ENCODE data around the gene TMEM178A.

The TMEM178A gene

GRCh38 chr2:39631718-39632117 lies 34.0 kb upstream of the TMEM178A start:
- TF ChIP-seq POLR2AphosphoS5 (IDR thresholded peaks at IDR 0.05; ENCODE audit: low read depth, low read length) = no peak
- no peak for TF ChIP-seq POLR2A (IDR thresholded peaks at IDR 0.05; ENCODE audit: low read depth, low read length)
- TF ChIP-seq TAF1 (IDR thresholded peaks at IDR 0.05; ENCODE audit: borderline replicate concordance, low read depth, low read length) = no peak
- no peak for DNase-seq (ENCODE audit: insufficient read length)
- FAIRE-seq = no peak

- FAIRE-seq (no peak), DNase-seq (ENCODE audit: insufficient read length) (no peak)
- TF ChIP-seq POLR2AphosphoS5 (IDR thresholded peaks at IDR 0.05; ENCODE audit: low read depth, low read length) (no peak), POLR2A (IDR thresholded peaks at IDR 0.05; ENCODE audit: low read depth, low read length) (no peak), TAF1 (IDR thresholded peaks at IDR 0.05; ENCODE audit: borderline replicate concordance, low read depth, low read length) (no peak)
Measured at GRCh38 chr2:39632876-39633275, 32.8 kb upstream of the TMEM178A start.

- FAIRE-seq = no peak
- TF ChIP-seq TAF1 (IDR thresholded peaks at IDR 0.05; ENCODE audit: borderline replicate concordance, low read depth, low read length) (no peak), POLR2AphosphoS5 (IDR thresholded peaks at IDR 0.05; ENCODE audit: low read depth, low read length) (no peak), POLR2A (IDR thresholded peaks at IDR 0.05; ENCODE audit: low read depth, low read length) (no peak)
- DNase-seq (ENCODE audit: insufficient read length) = no peak
Measured at GRCh38 chr2:39636306-39636705, 29.4 kb upstream of the TMEM178A start.

DNA sequence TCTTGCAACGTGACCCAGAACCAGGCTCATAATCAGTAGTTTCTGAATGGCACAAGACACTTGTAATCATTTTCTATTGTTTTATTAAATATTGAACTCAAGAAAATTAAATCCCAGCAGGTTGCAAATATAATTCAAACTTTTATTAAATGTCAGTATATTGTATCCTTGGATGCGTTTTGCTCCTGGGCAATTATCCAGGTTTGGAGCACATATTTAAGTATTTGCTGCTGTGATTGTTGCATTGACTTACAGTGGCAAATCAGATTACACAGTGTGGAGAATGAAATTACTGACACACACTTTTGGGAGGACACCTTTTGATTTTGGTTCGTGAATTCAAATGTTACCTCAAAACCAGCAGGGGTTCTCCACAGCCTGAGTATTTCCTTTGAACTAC lies 27.1 kb upstream of the TMEM178A start:
- DNase-seq (ENCODE audit: insufficient read length) = no peak
- FAIRE-seq = no peak
- no peak for TF ChIP-seq POLR2A (IDR thresholded peaks at IDR 0.05; ENCODE audit: low read depth, low read length)
- no peak for TF ChIP-seq POLR2AphosphoS5 (IDR thresholded peaks at IDR 0.05; ENCODE audit: low read depth, low read length)
- no peak for TF ChIP-seq TAF1 (IDR thresholded peaks at IDR 0.05; ENCODE audit: borderline replicate concordance, low read depth, low read length)

- DNase-seq (ENCODE audit: insufficient read length) (no peak), FAIRE-seq (no peak)
- TF ChIP-seq TAF1 (IDR thresholded peaks at IDR 0.05; ENCODE audit: borderline replicate concordance, low read depth, low read length) (no peak), POLR2A (IDR thresholded peaks at IDR 0.05; ENCODE audit: low read depth, low read length) (no peak), POLR2AphosphoS5 (IDR thresholded peaks at IDR 0.05; ENCODE audit: low read depth, low read length) (no peak)
Measured at GRCh38 chr2:39640107-39640506, 25.6 kb upstream of the TMEM178A start.

DNA sequence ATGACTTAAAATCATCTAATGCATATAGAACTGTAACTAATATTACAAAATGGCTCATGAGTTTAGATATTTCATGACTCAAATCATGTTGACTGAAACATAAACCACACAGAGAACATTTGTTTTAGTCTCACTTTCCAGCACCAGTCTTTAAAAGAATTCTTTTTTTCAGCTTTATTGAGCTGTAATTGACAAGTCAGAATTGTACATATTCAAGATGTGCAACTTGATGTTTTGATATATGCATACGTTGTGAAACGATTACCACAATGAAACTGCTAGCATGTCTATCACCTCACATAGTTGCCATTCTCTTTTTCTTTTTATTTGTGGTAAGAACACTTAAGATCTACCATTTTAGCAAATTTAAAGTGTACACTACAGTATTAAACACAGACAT lies 25.0 kb upstream of the TMEM178A start:
- no peak for DNase-seq (ENCODE audit: insufficient read length)
- TF ChIP-seq TAF1 (IDR thresholded peaks at IDR 0.05; ENCODE audit: borderline replicate concordance, low read depth, low read length) = no peak
- no peak for TF ChIP-seq POLR2A (IDR thresholded peaks at IDR 0.05; ENCODE audit: low read depth, low read length)
- no peak for TF ChIP-seq POLR2AphosphoS5 (IDR thresholded peaks at IDR 0.05; ENCODE audit: low read depth, low read length)
- no peak for FAIRE-seq

GRCh38 chr2:39641635-39642034 lies 24.1 kb upstream of the TMEM178A start:
- no peak for DNase-seq (ENCODE audit: insufficient read length)
- TF ChIP-seq TAF1 (IDR thresholded peaks at IDR 0.05; ENCODE audit: borderline replicate concordance, low read depth, low read length) (no peak), POLR2A (IDR thresholded peaks at IDR 0.05; ENCODE audit: low read depth, low read length) (no peak), POLR2AphosphoS5 (IDR thresholded peaks at IDR 0.05; ENCODE audit: low read depth, low read length) (no peak)

GRCh38 chr2:39642051-39642718 lies 23.5 kb upstream of the TMEM178A start:
- DNase-seq (ENCODE audit: insufficient read length) (no peak), FAIRE-seq (no peak)
- TF ChIP-seq POLR2A (IDR thresholded peaks at IDR 0.05; ENCODE audit: low read depth, low read length) = no peak
- TF ChIP-seq TAF1 (IDR thresholded peaks at IDR 0.05; ENCODE audit: borderline replicate concordance, low read depth, low read length) = no peak
- TF ChIP-seq POLR2AphosphoS5 (IDR thresholded peaks at IDR 0.05; ENCODE audit: low read depth, low read length) = no peak

More at GRCh38 chr2:39641635-39642034, 24.1 kb upstream of the TMEM178A start:
- FAIRE-seq = no peak

DNA sequence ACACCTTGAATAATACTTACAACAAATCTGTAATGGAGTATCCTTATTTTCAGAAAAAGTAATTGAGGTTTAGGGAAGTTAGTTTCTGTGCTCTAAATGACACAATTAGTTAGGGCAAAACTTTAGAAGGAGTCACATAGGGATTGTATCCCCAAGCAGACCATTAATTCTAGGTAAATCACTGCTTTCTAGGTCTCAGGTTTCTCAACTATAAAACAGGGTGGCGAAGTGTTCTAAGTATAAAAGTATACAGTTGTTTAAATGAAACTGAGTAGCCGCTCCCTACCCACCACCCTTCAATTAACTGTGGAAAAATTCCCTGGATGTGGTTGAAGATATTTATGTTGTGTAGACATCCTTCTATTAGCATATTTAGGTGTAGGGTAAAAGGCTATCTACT lies 19.9 kb upstream of the TMEM178A start:
- FAIRE-seq (no peak), DNase-seq (ENCODE audit: insufficient read length) (no peak)
- no peak for TF ChIP-seq TAF1 (IDR thresholded peaks at IDR 0.05; ENCODE audit: borderline replicate concordance, low read depth, low read length)
- TF ChIP-seq POLR2AphosphoS5 (IDR thresholded peaks at IDR 0.05; ENCODE audit: low read depth, low read length) = no peak
- no peak for TF ChIP-seq POLR2A (IDR thresholded peaks at IDR 0.05; ENCODE audit: low read depth, low read length)

DNA sequence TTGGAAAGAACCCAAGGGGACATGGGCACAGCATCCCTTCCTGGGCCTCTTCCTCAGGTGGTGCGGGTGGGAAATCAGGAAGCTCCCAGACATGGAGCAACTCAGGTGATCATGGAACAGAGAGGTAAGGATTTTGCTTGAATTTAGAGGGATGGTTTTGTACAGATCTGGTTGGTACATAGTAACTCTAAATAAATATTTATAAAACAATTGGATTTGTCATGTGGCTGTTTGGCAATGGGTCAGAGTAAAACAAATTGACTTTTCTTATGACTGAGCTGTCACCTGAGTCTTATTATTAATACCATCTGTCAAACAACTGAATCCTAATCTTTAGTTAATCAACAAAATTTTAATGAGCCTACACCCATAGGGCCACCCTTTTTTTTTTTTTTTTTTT lies 19.4 kb upstream of the TMEM178A start:
- DNase-seq (ENCODE audit: insufficient read length) (no peak), FAIRE-seq (no peak)
- TF ChIP-seq POLR2AphosphoS5 (IDR thresholded peaks at IDR 0.05; ENCODE audit: low read depth, low read length) (no peak), TAF1 (IDR thresholded peaks at IDR 0.05; ENCODE audit: borderline replicate concordance, low read depth, low read length) (no peak), POLR2A (IDR thresholded peaks at IDR 0.05; ENCODE audit: low read depth, low read length) (no peak)

DNA sequence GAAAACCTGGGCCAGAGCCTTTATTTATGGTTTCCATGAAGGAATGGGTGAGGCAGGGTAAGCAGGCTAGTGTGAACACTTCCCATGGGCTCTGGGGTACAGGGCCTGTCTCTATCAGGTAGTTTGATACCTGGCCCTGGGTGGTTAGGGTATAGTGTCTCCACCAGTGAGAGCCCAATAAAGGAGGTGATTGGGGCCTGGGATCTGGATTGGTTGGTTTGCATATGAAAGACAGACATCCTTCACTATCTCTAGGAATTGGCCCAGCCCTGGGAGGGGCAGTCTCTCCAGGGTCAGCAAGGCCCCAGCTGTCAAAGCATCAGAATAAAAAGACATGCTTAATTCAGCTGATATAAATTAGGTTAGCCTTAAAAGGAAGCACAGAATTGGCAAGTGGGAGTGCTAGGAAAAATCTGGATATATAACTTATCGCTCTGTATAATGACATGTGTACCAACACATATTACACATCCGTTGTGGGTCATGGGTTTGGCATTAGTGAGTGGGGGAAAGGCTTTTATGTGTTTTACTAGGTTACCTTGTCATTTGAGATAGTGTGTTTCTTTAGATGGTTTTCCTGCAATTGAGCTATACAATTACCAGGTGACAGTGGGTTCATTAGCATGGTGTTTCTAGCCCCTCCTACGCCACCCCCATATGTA lies 18.5 kb upstream of the TMEM178A start:
- DNase-seq (ENCODE audit: insufficient read length) (no peak), FAIRE-seq (no peak)
- TF ChIP-seq POLR2AphosphoS5 (IDR thresholded peaks at IDR 0.05; ENCODE audit: low read depth, low read length) (no peak), POLR2A (IDR thresholded peaks at IDR 0.05; ENCODE audit: low read depth, low read length) (no peak), TAF1 (IDR thresholded peaks at IDR 0.05; ENCODE audit: borderline replicate concordance, low read depth, low read length) (no peak)

DNA sequence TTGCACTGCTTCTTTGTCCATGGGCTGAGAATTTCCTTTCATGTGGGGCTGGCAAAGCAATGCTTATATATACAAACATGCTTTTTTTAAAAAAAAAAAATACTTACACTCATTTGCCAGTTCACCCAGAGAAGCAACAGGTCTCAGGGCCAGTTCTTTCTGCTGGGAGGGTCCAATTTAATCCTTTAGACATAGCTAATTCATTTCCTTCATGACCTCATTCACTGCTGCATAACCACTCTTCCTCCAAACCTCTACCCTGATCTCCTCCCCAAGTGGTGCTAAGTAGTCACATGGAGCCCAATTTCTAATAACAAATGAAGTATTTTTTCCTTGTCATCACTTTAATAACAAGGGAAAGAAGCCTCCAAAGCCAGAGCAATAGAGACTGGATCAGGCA lies 17.1 kb upstream of the TMEM178A start:
- no peak for DNase-seq (ENCODE audit: insufficient read length)
- no peak for FAIRE-seq
- TF ChIP-seq POLR2A (IDR thresholded peaks at IDR 0.05; ENCODE audit: low read depth, low read length) (no peak), POLR2AphosphoS5 (IDR thresholded peaks at IDR 0.05; ENCODE audit: low read depth, low read length) (no peak), TAF1 (IDR thresholded peaks at IDR 0.05; ENCODE audit: borderline replicate concordance, low read depth, low read length) (no peak)
